Measurements from ENCODE around the gene TRIP4.

The TRIP4 gene

GRCh38 chr15:64453689-64454037 lies 66.0 kb downstream of the TRIP4 start:
- Histone ChIP-seq H3K4me3 (no peak overlapping the region), H3K9me3 (no peaks in the 10 kb centered on the region), H3K27ac (no peak overlapping the region), H3K27me3 (no peaks in the 10 kb centered on the region), H3K36me3 (peaks cover 0 to 43% (median 15%) of the 10 kb centered on the region in 3 donors), H3K4me1 (no peaks in the 10 kb centered on the region)
- TF ChIP-seq, protein P1, sequence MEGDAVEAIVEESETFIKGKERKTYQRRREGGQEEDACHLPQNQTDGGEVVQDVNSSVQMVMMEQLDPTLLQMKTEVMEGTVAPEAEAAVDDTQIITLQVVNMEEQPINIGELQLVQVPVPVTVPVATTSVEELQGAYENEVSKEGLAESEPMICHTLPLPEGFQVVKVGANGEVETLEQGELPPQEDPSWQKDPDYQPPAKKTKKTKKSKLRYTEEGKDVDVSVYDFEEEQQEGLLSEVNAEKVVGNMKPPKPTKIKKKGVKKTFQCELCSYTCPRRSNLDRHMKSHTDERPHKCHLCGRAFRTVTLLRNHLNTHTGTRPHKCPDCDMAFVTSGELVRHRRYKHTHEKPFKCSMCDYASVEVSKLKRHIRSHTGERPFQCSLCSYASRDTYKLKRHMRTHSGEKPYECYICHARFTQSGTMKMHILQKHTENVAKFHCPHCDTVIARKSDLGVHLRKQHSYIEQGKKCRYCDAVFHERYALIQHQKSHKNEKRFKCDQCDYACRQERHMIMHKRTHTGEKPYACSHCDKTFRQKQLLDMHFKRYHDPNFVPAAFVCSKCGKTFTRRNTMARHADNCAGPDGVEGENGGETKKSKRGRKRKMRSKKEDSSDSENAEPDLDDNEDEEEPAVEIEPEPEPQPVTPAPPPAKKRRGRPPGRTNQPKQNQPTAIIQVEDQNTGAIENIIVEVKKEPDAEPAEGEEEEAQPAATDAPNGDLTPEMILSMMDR (IDR thresholded peaks at IDR 0.05) = no peak
- intact Hi-C loops (cut with DNase I; ENCODE audit: low total_unique reads) = no loop called here
- no peak for DNase-seq

DNA sequence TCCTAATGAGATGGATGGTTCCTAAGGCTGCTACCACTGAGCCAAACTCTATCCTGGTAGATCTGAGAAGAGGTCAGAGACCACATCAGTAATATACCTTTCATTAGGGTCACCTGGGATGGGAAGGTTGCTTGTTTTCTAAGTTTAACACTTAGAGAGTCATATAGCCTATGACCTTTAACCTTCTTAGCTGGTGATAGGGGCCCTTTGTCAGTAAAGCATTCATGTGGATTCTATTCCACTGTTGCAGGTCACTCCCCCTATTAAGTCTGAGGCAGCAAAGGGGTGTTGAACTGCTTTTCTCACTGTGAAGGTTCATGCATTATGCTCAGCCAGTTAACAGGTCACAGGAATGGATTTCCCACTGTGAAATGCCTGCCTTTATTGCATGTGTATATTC lies 66.6 kb downstream of the TRIP4 start:
- Histone ChIP-seq H3K27me3 (no peaks in the 10 kb centered on the region), H3K36me3 (peaks cover 0 to 36% (median 15%) of the 10 kb centered on the region in 3 donors), H3K4me1 (no peaks in the 10 kb centered on the region), H3K27ac (no peak overlapping the region), H3K4me3 (no peak overlapping the region), H3K9me3 (no peaks in the 10 kb centered on the region)
- intact Hi-C loops (cut with DNase I; ENCODE audit: low total_unique reads) = no loop called here
- no peak for DNase-seq
- TF ChIP-seq, protein P1 (IDR thresholded peaks at IDR 0.05) = no peak

- no peaks in the 10 kb centered on the region for H3K9me3 ChIP-seq
- H3K4me3 ChIP-seq = no peak overlapping the region
- H3K36me3 ChIP-seq = peaks cover 0 to 24% (median 8%) of the 10 kb centered on the region in 3 donors
- no peak overlapping the region for H3K27ac ChIP-seq
- no peaks in the 10 kb centered on the region for H3K27me3 ChIP-seq
- TF ChIP-seq, protein P1 (IDR thresholded peaks at IDR 0.05) = no peak
- intact Hi-C loops (cut with DNase I; ENCODE audit: low total_unique reads) = no loop called here
- DNase-seq = peak in 1 of 2 donors; percentile 68
- peaks cover 0 to 5% (median 4%) of the 10 kb centered on the region in 4 donors for H3K4me1 ChIP-seq
These were observed 68.3 kb downstream of the TRIP4 start for GRCh38 chr15:64455961-64456371.

DNA sequence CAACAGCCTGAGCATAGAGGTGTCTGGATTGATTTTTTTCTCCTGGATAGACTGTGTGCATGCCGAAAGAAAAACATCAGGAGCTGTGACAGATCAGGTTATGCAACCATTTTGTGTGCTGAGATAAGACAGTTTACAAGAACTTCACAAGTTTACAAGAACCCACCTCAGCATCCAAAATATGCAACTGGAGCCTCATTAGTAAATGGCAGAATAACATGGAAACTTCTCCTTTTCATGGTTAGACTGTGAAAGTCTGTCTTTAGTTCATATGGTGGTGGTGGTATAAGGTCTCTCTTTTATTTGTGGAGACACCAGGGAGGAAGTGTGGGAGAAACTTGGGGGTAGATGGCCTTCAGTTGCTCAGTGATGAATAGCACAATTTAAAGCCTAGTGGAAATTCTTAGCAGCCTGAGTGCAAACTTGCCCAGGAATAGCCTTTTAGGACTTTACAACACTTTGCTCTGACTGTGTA lies 69.0 kb downstream of the TRIP4 start:
- DNase-seq = no peak
- H3K4me3 ChIP-seq = no peak overlapping the region
- no peaks in the 10 kb centered on the region for H3K27me3 ChIP-seq
- TF ChIP-seq, protein P1 (IDR thresholded peaks at IDR 0.05) = no peak
- H3K36me3 ChIP-seq = peaks cover 0 to 24% (median 8%) of the 10 kb centered on the region in 3 donors
- H3K9me3 ChIP-seq = no peaks in the 10 kb centered on the region
- H3K4me1 ChIP-seq = peaks cover 0 to 7% (median 7%) of the 10 kb centered on the region in 4 donors
- intact Hi-C loops (cut with DNase I; ENCODE audit: low total_unique reads) = no loop called here
- H3K27ac ChIP-seq = no peak overlapping the region

DNA sequence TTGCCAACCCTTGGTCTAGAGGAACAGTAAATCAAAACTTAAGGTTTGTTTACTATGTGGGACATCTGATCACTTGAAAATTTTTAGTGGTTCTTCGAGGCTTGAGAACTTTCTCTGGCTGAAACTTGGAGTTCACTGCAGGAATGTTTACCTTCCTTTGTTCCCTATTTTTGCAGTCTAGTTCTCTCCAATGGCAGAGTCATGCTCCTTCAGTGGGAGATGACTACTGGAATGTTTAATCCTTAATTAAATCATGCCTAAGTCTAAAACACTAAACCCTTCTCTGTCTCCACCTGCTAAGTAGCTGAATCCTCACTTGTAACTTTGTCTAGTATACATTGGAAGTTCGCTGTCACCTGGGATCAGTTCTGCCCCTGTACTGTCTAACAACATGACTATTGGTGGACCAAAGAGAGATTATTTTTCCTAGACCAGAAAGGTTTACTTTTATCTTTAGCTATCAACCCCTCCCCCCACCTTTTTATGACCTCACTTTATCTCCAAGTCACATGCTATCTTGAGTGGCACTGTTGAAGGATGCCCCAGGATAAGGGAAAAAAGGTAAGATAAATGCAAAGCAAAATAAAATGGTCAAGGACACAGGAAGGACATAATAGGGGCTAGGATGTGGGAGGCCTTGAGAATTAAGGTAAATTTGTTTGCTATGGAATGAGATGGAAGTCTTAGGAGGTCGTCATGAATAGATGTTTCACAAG lies 71.6 kb downstream of the TRIP4 start:
- peaks cover 0 to 24% (median 8%) of the 10 kb centered on the region in 3 donors for H3K36me3 ChIP-seq
- no peak overlapping the region for H3K27ac ChIP-seq
- DNase-seq = no peak
- no peak overlapping the region for H3K4me3 ChIP-seq
- peaks cover 0 to 32% (median 19%) of the 10 kb centered on the region in 4 donors for H3K4me1 ChIP-seq
- intact Hi-C loops (cut with DNase I; ENCODE audit: low total_unique reads) = no loop called here
- no peaks in the 10 kb centered on the region for H3K27me3 ChIP-seq
- no peaks in the 10 kb centered on the region for H3K9me3 ChIP-seq
- TF ChIP-seq, protein P1 (IDR thresholded peaks at IDR 0.05) = no peak
